ENCODE results near the gene MMP28.

- TF ChIP-seq ELF4 (IDR thresholded peaks at IDR 0.05) (no peak), TARDBP (IDR thresholded peaks at IDR 0.05) (no peak)
Measured at GRCh38 chr17:35821308-35821707, 25.9 kb upstream of the MMP28 start.
